A204.1 (cell line): ENCODE results near the gene TBC1D7.

Experiments
- FAIRE-seq: peaks from 2 replicates; lab custom pipeline; 2012; peaks lifted over from hg19 to GRCh38; lab: Jason Lieb, UNC

The TBC1D7 gene

GRCh38 chr6:13318821-13319220 is 9.5 kb downstream of the TBC1D7 start:
- no peak for FAIRE-seq

- FAIRE-seq: no peak
Observed at GRCh38 chr6:13315896-13316295, 12.4 kb downstream of the TBC1D7 start.

- no peak for FAIRE-seq
Observed at GRCh38 chr6:13314806-13315205, 13.5 kb downstream of the TBC1D7 start.

GRCh38 chr6:13311155-13311554 is 17.2 kb downstream of the TBC1D7 start:
- no peak for FAIRE-seq

- no peak for FAIRE-seq
Observed at GRCh38 chr6:13308332-13308731, 20.0 kb downstream of the TBC1D7 start.

GRCh38 chr6:13307508-13307995 is 20.8 kb downstream of the TBC1D7 start:
- no peak for FAIRE-seq

- FAIRE-seq: no peak
Observed at GRCh38 chr6:13305791-13306190, 22.5 kb downstream of the TBC1D7 start.

GRCh38 chr6:13305288-13305687 is 23.0 kb downstream of the TBC1D7 start:
- FAIRE-seq: no peak

- FAIRE-seq: no peak
Observed at GRCh38 chr6:13304580-13305260, 23.6 kb downstream of the TBC1D7 start.

- FAIRE-seq: no peak
Observed at GRCh38 chr6:13304101-13304500, 24.2 kb downstream of the TBC1D7 start.

GRCh38 chr6:13303668-13304017 is 24.7 kb downstream of the TBC1D7 start:
- FAIRE-seq: no peak

GRCh38 chr6:13302751-13303667 is 25.3 kb downstream of the TBC1D7 start:
- no peak for FAIRE-seq

- FAIRE-seq: no peak
Observed at GRCh38 chr6:13302291-13302690, 26.0 kb downstream of the TBC1D7 start.

GRCh38 chr6:13300643-13301590 is 27.4 kb downstream of the TBC1D7 start:
- FAIRE-seq: no peak

GRCh38 chr6:13299918-13300317 is 28.4 kb downstream of the TBC1D7 start:
- FAIRE-seq: no peak

GRCh38 chr6:13299403-13299821 is 28.9 kb downstream of the TBC1D7 start:
- FAIRE-seq: no peak

GRCh38 chr6:13298446-13298845 is 29.9 kb downstream of the TBC1D7 start:
- no peak for FAIRE-seq

GRCh38 chr6:13297391-13297790 is 30.9 kb downstream of the TBC1D7 start:
- FAIRE-seq: no peak

GRCh38 chr6:13296536-13296997 is 31.8 kb downstream of the TBC1D7 start:
- no peak for FAIRE-seq

- FAIRE-seq: no peak
Observed at GRCh38 chr6:13295576-13295975, 32.8 kb downstream of the TBC1D7 start.

- FAIRE-seq: no peak
Observed at GRCh38 chr6:13294499-13295069, 33.8 kb downstream of the TBC1D7 start.

- FAIRE-seq: no peak
Observed at GRCh38 chr6:13292774-13293173, 35.6 kb downstream of the TBC1D7 start.
